COLO668 (cell line): ENCODE measurements around the gene FAM186B.
"Not testable (repeated sequence)": the region's sequence is repeated elsewhere in the genome, so short reads cannot be mapped to it uniquely, and the experiment has no call there.

ENCODE experiments used
- DNase-seq: peaks from one replicate; lab custom pipeline; 2025; ENCODE audit not compliant: unreplicated experiment; lab: John Stamatoyannopoulos, UW

Gene FAM186B, protein sequence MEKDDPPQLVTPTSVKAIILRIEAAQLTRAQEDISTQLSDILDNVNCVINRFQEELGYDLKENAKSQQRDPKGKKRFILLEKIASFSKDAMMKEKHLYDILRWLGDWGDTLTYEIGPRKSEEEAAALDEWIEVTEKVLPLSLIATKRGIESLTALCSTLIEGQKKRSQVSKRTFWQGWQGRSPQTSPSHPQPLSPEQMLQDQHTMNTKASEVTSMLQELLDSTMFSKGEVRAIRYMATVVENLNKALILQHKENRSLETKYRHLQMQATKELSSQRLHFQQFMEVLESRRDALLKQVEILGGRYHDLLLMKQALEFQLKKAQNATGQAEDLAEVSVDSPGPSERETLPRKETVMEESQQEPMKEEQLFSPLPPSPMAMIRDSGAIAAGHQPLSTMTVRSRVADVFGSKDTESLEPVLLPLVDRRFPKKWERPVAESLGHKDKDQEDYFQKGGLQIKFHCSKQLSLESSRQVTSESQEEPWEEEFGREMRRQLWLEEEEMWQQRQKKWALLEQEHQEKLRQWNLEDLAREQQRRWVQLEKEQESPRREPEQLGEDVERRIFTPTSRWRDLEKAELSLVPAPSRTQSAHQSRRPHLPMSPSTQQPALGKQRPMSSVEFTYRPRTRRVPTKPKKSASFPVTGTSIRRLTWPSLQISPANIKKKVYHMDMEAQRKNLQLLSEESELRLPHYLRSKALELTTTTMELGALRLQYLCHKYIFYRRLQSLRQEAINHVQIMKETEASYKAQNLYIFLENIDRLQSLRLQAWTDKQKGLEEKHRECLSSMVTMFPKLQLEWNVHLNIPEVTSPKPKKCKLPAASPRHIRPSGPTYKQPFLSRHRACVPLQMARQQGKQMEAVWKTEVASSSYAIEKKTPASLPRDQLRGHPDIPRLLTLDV

DNA sequence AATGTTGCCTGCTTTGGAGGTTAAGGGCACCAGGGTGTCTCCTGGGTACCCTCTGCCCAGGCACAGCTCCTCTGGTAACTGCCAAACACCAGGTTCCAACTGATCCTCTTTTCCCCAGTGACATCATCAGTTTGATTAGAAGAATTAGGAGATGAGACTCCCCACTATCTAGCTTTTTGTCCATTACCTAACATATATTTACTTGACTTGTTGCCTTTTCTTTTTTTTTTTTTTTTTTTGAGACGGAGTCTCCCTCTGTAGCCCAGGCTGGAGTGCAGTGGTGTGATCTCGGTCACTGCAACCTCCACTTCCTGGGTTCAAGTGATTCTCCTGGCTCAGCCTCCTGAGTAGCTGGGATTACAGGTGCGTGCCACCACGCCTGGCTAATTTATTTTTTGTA lies at the start of gene FAM186B:
FAM186B (minus strand) TSS at position 101 of the 400 bp plus-strand sequence. CDS start 162 bp downstream, outside the sequence.
- DNase-seq, result not testable (repeated sequence)

DNA sequence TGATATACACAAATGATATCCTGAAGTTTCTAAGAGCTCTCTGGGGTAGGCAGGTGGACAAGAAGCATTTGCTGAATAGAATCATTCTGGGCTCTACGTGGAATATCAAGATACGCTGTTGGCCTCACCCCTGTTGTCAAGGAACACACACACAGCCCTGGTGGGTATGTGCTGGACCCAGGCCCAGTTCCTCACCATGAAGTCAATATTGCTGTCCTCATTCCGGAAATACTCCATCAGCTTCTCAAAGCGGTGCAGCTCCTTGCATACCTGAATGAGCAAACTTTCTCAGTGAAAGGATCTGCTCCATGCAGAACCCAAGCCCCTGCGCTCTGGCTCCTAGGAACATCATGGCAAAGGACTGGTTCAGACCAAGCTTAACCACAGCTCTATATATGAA lies 49.3 kb upstream of the FAM186B start:
- DNase-seq, result no peak

DNA sequence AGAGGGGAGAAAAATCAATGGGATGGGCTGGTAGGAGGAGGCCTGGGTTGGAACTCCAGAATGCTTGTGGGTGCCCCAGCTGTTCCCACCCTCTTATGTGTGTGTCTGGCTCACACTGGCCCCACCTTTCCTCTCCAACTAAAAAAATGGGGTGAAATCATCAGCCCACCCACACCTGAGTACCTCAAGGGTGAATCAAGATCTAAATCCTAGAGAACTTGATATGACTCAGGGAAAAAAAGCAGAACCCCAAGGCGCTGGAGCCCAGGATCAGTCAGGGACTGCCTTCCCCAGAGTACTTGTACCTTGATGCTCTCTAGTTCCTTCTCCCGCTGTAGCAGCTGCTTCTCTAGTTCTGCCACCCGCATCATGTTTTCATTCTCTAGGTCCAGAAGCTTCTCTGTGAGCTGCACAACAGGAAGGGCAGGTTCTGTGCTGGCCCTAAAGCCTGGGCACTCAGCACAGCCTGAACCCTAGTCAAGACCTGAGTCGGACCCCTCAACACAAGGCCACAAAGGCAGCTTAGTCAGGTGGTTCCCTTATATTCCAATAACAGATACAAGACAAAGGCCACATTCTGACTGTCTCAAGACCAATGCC lies 47.6 kb upstream of the FAM186B start:
- no peak for DNase-seq

DNA sequence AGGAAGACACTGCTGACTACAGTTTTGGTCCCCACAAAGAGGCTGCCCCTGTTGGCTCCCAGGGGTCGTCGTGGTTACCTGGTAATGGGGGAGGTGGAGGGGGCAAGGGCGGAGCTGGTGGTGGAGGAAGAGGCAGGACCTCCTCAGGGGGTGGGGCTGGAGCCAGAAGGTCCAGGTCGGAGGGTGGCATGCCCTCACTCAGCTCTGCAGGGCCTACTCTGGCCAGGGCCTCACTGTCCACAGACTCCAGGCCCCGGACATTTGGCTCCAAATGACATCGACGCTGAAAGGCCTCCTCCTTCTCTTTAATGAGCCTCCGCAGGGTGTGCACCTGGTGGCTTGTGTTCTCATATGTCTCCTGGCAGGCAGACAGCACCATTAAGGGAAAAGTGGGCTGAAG lies 46.4 kb upstream of the FAM186B start:
- no peak for DNase-seq

DNA sequence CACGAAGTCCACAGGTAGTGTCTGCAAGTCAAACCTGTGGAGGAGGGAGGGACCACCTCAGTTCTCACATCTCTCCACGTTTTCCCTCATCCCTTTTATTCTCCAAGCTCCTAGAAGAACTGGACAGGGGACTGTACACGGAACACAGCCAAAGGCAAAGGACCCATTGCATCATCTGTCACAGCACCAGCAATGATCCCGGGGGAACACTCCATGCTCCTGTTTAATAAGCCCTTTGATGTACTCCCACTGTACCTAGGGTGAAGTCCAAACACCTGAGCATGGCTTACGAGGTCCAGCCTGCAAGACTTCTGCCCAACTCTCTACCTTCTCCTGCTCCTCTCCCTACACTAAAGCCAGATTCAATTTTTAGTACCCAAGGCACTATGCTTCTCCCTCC lies 44.5 kb upstream of the FAM186B start:
- no peak for DNase-seq

DNA sequence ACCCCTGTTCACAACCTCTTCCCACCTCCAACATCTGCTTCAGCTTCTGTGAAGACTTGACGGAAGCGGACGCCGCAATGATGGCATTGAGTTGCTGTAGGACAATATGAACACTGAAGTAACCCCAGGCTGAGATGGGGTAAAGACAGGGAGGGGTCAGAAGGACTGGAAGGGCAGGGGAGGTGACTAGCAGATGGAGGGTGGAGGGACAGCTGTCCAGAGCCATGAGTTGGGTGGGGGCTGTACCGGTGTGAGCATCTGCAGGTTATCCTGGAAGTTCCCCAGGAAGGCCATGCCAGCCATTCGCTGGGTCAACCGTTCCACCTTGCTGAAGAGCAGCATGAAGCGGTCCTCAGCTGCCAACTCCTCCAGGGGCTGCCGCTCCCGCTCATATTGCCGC lies 44.0 kb upstream of the FAM186B start:
- DNase-seq, result no peak

DNA sequence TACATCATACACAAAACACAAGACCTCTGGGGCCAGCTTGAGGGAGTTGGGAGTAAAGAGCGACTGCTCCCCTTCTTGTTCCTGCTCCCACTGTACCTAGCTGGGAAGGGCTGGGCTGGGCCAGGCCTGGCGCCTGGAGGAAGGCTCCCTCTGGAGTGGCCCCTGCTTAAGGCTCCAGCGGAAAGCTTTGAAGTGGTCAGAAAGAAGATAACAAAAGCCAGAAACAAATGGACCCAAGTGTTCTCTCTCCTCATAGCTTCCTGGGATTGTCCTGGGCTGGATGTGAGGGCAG lies 43.2 kb upstream of the FAM186B start:
- DNase-seq, result no peak

DNA sequence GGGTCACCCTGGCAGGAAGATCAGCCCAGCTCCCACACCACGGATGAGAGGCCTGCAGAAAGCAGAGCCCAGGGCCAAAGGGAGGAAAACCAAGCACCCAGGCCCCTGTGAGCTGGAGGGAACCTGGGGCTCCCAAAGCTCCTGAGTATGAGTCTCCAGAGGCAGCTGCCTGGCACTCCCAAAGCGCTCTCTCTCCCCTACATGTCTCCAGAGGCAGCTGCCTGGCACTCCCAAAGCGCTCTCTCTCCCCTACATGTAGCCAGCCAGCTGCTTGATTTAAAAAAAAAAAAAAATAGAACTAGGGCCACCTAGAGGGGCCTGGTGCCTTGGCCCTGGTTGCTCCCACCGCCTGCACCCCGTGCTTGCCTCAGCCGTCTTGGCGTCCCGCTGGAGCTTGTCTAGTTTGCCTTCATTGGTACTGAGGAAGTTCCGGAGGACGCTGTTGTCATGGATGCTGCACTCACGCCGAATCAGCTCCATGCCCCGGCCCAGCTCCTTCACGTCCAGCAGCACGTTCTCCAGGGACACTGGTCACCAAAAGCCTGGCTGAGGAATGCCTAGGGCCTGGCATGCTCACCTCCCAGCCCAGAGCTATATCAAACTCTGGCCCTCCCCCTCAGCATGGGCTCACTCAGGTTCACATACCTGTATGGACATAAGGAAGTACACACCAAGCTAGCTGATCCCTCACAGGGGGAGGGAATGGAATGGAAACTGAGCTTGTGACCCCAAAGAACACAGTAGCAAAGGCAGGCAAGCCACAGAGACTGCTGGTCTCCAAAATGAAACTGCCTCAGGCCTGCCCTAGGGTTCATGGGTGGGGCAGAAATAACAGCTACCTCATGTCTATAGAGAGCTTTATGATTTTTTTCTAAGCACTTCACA lies 42.6 kb upstream of the FAM186B start:
- no peak for DNase-seq

DNA sequence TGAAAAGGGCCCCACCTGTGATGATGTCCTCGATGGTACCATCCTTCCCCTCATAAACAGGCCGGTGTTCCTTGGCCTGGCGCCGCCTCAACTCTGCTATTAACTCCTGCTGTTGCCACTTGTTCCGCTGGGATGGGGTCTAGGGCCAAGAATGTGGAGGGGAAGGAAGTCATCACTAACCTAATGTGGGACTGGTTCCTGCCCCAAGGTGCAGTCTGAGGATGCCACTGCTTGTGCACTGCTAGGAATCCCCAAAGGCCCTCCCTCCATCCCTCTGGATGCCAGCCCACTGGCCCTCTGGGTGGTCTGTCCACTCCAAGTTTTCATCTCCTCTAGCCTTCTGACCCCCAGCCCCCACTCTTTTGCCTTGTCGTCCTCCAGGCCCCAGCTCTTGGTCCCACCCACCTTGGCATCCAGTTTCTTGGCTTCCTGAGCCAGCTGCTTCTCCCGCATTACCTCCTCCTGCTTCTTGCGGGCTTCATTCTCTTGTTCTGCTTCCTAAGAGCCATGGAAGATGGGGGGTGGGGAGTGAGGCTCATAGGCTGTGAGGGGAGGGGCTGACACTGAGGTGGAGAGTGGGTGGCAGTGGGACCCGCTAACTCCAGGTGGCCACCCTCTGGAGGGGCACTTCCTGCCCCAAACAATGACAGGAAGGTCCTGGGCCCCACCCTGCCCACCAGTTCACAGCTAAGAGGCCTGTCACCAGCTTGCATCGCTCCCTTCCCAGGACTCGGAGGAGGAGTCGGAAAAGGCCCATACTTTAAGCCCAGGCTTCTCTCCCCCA lies 41.6 kb upstream of the FAM186B start:
- DNase-seq, result no peak

DNA sequence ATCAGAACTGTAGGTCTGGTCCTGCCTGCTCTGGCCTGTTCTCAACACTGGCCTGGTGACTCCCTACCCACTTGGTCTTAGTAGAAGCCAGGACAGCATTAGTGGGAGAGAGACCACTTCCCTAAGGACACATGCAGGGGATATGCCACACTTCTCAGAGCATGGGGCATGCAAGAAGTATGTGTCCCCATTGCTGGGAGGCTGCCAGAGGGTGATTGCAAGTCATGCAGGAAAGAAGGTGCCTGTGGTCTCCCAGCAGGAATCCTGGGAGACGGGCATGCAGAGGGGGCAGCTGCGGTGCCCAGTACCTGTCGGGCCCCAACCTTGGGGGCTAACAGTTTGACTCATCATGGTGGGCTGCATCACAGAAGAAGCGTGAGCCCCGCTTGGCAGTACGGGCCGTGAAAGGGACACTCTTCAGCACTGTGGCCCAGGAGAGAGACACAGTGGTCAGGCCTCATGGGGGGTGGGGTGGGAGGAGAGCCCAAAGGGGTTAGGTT lies 40.9 kb upstream of the FAM186B start:
- DNase-seq, result no peak

DNA sequence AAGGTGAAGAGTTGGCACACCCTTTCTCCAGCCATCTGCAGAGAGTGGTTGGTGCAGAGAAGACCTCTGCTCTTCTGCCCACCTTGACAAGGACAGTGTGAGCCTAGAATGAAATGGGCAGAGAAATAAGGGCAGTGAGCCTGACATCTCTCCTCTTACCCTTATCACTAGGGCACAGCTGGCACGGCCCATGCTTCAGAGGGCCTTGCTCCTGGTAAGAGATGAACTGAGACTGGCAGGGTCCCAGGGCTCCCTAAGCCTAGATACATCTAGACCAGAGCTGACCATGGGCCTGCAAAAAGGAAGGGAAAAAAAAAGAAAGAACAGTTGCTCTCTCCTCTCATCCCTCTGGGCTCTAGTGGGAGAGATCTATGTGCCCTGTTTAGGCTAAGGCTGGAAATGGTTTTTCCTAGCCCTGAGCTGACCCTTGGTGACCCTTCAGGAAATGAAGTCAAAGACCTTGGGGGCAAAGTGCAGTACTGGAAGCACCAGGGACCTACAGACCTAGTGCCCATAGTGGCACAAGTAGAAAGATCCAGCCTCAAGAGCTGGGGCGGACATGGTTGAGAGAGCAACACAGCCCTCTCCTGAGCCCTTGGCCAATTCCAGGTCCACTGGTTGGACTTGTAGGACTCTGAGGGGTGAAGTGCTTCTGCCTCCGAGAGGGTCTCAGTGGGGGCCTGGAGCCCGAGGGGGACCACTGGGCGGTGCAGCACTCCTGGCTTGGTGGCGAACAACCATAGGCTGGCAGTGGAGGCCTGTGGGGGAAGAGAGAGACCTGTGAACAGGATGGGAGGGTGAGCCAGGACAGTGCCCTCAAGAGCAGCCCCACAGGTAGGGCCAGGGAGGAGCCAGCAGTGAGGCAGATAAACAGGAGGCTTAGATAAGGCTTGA lies 40.0 kb upstream of the FAM186B start:
- DNase-seq, result no peak

DNA sequence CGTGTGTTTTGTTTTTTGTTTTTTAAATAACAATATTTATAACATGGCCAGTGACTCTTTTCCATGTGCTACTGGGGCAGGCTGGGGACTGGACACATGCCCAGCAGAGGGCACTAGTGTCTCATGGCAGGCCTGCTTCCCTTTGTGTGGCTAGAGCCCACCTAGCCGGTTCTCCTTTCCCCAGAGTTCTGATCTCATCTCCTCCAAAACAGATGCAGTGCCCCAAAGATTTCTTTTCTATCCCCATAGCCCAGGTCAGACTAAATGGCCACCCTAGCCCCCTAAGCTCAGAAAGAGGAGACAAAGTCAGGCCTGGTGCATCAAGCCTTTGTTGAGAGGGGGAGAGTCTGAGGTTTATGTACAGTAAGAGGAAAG lies 39.2 kb upstream of the FAM186B start:
- DNase-seq, result peak; percentile 48

DNA sequence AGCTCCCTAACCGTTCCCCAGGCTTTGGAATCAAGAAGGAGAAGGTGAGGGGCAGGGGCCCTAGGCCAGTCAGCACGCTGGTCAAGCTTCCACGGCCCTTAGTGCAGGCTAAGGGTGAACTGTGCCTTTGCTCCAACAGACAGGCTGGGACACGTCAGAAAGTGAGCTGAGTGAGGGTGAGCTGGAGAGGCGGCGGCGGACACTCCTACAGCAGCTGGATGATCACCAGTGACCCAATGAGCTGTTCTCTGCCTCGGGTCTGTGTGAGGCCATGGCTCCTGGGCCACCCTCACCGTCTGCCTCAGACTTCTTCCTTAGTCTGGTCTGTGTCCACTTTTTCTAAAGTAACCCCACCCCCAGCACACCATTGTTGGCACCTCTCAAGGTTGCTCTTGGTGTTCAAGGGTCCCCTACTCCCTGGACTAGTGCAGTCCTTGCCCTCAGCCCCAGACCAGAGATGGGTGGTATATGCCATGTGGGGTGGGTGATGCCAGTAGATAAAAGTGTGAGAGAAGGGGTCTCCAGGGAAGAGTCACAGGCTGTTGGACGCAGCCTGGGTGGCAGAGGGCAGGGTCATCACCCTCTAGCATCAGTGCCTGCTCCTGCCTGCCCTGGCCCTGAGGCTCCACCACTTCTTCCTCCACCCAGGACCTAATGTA lies 38.7 kb upstream of the FAM186B start:
- no peak for DNase-seq

DNA sequence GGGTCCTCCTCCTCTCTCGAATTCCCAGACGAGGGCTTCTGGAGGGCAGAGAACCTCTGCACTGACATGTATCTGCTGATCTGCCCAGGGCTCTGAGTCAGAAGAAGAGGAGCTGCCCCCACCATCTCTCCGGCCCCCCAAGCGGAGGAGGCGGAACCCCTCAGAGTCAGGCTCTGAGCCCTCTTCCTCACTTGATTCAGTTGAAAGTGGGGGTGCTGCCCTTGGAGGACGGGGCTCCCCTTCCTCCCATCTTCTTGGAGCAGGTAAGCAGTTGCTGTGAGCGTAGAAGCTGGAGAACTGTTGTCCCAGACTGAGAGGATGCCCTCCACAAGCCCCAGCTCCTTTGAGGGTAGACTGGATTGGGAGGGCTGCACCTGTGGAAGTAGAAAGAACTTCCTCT lies 37.7 kb upstream of the FAM186B start:
- no peak for DNase-seq

DNA sequence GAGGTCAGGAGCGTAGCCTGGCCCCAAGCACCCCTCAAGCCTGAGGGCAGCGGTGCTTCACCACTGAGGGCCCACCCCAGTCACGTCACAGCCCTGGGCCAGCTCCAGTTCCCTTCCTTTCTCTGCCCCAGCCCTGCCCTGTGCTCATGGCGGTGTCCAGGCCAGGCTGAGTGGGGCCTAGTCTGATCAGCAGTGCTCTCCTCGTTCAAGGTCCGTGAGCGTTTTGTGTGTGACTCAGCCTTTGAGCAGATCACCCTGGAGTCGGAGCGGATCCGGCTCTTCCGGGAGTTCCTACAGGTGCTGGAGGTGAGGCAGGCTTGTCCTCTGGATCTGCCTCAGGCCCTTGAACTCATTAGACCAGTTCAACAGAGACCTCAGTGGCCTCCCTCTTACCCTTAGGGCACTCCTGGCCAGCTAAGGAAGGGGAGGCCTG lies 36.9 kb upstream of the FAM186B start:
- DNase-seq, result no peak

DNA sequence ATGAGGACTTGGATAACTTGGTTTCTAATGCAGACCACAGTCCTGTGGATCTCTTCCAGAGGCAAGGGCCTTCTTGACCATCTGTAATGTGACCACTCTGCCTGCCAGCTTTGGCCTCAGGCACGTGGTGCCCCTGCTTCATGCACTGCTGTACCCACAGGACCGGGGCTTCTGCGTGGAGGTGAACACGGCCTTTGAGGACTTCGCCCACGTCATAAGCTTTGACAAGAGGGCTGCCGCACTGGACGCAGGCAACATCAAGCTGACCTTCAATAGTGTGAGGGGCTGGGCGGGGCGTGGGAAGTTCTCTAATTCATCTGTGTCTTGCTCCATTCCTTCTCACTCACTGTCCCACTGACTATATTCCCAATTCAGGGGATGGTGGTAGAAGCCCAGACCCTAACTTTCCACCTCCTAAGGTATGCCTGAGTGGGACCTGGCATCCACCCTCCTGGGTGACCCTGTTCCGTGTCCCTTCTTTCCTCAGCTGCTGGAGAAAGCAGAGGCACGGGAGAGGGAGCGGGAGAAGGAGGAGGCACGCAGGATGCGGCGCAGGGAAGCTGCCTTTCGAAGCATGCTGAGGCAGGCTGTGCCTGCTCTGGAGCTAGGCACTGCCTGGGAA lies 36.4 kb upstream of the FAM186B start:
- DNase-seq, result no peak

DNA sequence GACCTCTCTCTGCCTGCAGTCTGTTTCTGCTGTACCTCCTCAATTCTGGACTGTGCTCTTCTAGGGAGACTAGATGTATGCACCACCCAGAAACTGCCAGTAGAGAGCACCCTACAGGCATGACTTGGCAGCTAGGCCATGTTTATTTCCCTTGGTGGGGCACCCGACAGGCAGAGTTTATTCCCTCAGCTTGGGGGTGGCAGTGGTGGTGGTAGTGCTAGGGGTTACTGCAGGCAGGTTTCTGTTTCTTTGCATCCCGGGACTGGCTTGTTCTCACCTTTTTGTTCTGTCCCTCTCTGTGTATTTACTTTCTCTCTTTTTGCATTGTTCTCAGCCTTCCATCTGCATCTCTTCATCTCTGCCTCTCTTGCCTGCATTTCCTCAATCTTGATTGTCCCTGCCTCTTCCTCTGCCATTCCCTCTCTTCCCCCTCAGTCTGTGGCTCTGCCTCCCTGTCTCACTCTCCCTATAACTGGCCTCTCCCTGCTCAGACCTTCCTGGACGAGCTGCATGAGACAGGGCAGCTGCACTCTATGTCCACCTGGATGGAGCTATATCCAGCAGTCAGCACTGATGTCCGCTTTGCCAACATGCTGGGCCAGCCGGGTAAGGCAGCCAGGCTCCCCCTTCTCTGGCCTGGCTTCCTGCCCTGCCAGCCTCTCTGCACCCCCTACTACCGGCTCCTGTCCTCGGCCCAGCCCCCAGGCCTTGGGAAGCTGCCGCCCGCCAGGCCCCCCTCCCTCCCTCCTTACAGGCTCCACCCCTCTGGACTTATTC lies 31.7 kb upstream of the FAM186B start:
- DNase-seq, result peak; percentile 14
